Ovary (tissue), 9 donors: ENCODE results near the gene ANKUB1. TPM values are rescaled to one million over a fixed set of nuclear protein-coding genes. Genes with fewer than 3 reads are reported as not detected.

Experiments
- DNase-seq, 5 donors: peaks; one replicate each; pipeline ENCODE4 v3.0.0-alpha.2; 2019 to 2020
- H3K27ac ChIP-seq, 2 donors: fragments of 200-600 bp; one replicate each; pipeline versions ENCODE4 v1.5.1 to v1.8.0; 2019 to 2022
- H3K27me3 ChIP-seq: fragments of 200-600 bp; one replicate; pipeline ENCODE4 v1.8.0; 2022
- H3K36me3 ChIP-seq: fragments of 200-600 bp; sonication (generic); one replicate; pipeline ENCODE4 v1.5.1; 2019
- H3K4me1 ChIP-seq: one replicate; pipeline ENCODE4 v1.8.1; 2013; ENCODE audit warnings: mild to moderate bottlenecking, moderate library complexity; ENCODE audit not compliant: insufficient read depth
- H3K4me3 ChIP-seq: fragments of 200-600 bp; sonication (generic); one replicate; pipeline ENCODE4 v1.5.1; 2017
- H3K9me3 ChIP-seq, 2 donors: fragments of 200-600 bp in 1 of 2; sonication (generic) in 1 of 2; one replicate each; pipeline versions ENCODE4 v1.5.1 to v1.8.1; 2013 to 2019; ENCODE audit warnings: mild to moderate bottlenecking in 1 of 2, moderate library complexity in 1 of 2
- EP300 ChIP-seq: sonication (generic); formaldehyde crosslinking; IDR thresholded peaks from one replicate; pipeline ENCODE4 v1.6.1; 2017; ENCODE audit warnings: antibody characterized with exemption
- POLR2A ChIP-seq: fragments of 450-650 bp; IDR thresholded peaks from one replicate; pipeline ENCODE4 v1.6.1; 2017; ENCODE audit warnings: antibody characterized with exemption, mild to moderate bottlenecking, moderate library complexity
- WGBS, 3 donors: extraction: QIAGEN DNeasy Blood & Tissue Kit in 1 of 3; methylation state at CpG; one replicate each; pipeline versions ENCODE4 v1.1.5 to v1.1.7; 2013 to 2017; 5-methylcytosine and 5-hydroxymethylcytosine counted together
- intact Hi-C, 4 donors: fragments of 100-400 bp; cut with DNase I; formaldehyde crosslinking; loops; one replicate each; pipeline versions ENCODE4 v1.11.0 to v1.15.1; 2022 to 2023
- polyA plus RNA-seq, 2 donors: library from polyadenylated mRNA; stranded (reverse); fragments of 200-250 nt in 1 of 2; fragments of 350-450 nt in 1 of 2; fragmentation: Illumina TruSeq in 1 of 2; extraction: RNeasy Lipid Tissue Mini Kit (QIAGEN cat#74804) in 1 of 2; gene quantifications; one replicate each; pipeline ENCODE4 v1.2.3, GENCODE V29; 2013 to 2014
- total RNA-seq, 7 donors: library from RNA; depleted of rRNA in 2 of 7; stranded (reverse); fragments of >200 nt in 2 of 7; fragmentation: NEBNext Ultra II Directional in 3 of 7; extraction: Animal tissue kit (Norgen Biotek cat#: 25700) in 3 of 7; gene quantifications; one replicate each; pipeline versions ENCODE4 v1.1.0 to v1.2.4, GENCODE V29; 2016 to 2023
- TF ChIP-seq, protein P1 (sequence below), 3 donors: fragments of 450-650 bp in 2 of 3; fragments of 200-600 bp in 1 of 3; IDR thresholded peaks; one replicate each; pipeline versions ENCODE4 v1.5.1 to v1.8.0; 2016 to 2022; ENCODE audit warnings: antibody characterized with exemption in 3 of 3, mild to moderate bottlenecking in 1 of 3
- donor health status: DM: no; HTN: no; CAD: no; lungs with moderate emphysema.
- donor health status: DM: no; HTN: no; CAD: no.
- donor health status: Bipolar disorder and iron deficiency.
- donor health status: DM: yes; HTN: yes; CAD: no.
- donor health status: DM: no; HTN: no; CAD: no.
- donor health status: DM: yes; HTN: yes; CAD: no.

ANKUB1 gene
- total and polyA plus RNA-seq, 9 donors, result 0.10 to 3.8 (median 0.48) TPM; not detected in 4

DNA sequence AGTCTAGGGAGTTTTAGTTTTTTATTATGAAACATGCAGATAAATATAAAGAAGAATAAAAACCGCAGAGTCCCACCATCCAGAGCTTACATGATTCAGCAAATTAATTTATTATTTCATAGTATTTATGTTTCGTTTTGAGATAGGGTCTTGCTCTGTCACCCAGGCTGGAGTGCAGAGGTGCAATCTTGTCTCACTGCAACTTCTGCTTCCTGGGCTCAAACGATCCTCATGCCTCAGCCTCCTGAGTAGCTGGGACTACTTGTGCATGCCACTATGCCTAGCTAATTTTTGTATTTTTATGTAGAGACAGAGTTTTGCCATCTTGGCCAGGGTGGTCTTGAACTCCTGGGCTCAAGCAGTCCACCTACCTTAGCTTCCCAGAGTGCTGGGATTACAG lies 34.3 kb upstream of the ANKUB1 start:
- H3K36me3 ChIP-seq, result no peaks in the 10 kb centered on the region
- H3K9me3 ChIP-seq, result peaks cover 0 to 3% of the 10 kb centered on the region in 2 donors
- no peak overlapping the region for H3K4me3 ChIP-seq
- H3K4me1 ChIP-seq, result peaks cover 3% of the 10 kb centered on the region
- no peak for DNase-seq
- TF ChIP-seq POLR2A, result no peak
- TF ChIP-seq, protein P1, sequence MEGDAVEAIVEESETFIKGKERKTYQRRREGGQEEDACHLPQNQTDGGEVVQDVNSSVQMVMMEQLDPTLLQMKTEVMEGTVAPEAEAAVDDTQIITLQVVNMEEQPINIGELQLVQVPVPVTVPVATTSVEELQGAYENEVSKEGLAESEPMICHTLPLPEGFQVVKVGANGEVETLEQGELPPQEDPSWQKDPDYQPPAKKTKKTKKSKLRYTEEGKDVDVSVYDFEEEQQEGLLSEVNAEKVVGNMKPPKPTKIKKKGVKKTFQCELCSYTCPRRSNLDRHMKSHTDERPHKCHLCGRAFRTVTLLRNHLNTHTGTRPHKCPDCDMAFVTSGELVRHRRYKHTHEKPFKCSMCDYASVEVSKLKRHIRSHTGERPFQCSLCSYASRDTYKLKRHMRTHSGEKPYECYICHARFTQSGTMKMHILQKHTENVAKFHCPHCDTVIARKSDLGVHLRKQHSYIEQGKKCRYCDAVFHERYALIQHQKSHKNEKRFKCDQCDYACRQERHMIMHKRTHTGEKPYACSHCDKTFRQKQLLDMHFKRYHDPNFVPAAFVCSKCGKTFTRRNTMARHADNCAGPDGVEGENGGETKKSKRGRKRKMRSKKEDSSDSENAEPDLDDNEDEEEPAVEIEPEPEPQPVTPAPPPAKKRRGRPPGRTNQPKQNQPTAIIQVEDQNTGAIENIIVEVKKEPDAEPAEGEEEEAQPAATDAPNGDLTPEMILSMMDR (IDR thresholded peaks at IDR 0.05), result no peak
- TF ChIP-seq EP300, result no peak
- H3K27ac ChIP-seq, result no peak overlapping the region
- intact Hi-C loops, result no loop called here
- WGBS, 3 donors, result 60 to 76% (median 67%) methylated on average over 3 of the region's 3 CpGs
- no peaks in the 10 kb centered on the region for H3K27me3 ChIP-seq

DNA sequence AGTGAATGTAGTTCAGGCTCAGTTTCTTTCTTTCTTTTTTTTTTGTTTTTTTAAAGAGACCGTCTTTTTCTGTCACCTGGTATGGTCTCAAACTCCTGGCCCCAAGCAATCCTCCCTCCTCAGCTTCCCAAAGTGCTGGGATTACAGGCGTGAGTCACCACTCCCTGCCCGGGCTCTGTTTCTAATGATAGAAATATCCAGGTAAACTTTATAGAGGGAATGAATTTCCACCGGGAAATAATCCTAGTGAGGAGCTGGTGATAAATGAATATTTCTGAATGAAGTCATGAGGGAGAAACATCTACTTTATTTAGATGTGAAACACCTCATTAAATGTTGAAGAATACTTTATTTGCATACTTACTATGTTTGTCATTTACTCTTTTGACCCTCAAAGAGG lies 27.8 kb upstream of the ANKUB1 start:
- Histone ChIP-seq H3K27ac (no peak overlapping the region), H3K4me1 (peaks cover 3% of the 10 kb centered on the region), H3K4me3 (no peak overlapping the region), H3K9me3 (no peaks in the 10 kb centered on the region), H3K27me3 (no peaks in the 10 kb centered on the region), H3K36me3 (no peaks in the 10 kb centered on the region)
- TF ChIP-seq, protein P1 (IDR thresholded peaks at IDR 0.05), result no peak
- TF ChIP-seq EP300 (no peak), POLR2A (no peak)
- 21 to 31% (median 22%) methylated on average over 4 of the region's 4 CpGs for WGBS, 3 donors
- no peak for DNase-seq
- intact Hi-C loops, result no loop called here

DNA sequence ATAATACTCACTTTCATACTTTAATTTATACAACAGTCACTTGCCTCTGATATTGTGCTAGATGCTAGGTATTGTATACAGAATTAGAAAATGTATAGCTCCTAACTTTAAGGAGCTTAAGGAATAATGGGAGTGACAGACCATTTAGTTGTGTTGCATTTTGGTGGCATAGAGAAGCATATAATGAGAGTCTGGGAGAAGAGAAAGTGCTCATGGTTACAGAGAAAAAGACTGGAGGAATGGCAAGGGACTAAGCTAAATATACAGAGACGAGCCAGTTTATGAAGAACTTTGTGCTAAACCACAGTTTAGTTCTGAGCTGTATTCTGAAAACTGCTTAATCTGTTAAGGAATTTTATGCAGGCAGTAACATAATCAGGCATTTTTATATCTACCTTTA lies 27.1 kb upstream of the ANKUB1 start:
- H3K4me1 ChIP-seq, result peaks cover 5% of the 10 kb centered on the region
- H3K27me3 ChIP-seq, result no peaks in the 10 kb centered on the region
- H3K36me3 ChIP-seq, result no peaks in the 10 kb centered on the region
- H3K4me3 ChIP-seq, result no peak overlapping the region
- no peak overlapping the region for H3K27ac ChIP-seq
- intact Hi-C loops, result no loop called here
- TF ChIP-seq POLR2A, result no peak
- TF ChIP-seq EP300, result no peak
- TF ChIP-seq, protein P1 (IDR thresholded peaks at IDR 0.05), result no peak
- DNase-seq, result no peak
- no peaks in the 10 kb centered on the region for H3K9me3 ChIP-seq
- 55 to 69% (median 66%) methylated on average over 1 of the region's 1 CpG for WGBS, 3 donors

DNA sequence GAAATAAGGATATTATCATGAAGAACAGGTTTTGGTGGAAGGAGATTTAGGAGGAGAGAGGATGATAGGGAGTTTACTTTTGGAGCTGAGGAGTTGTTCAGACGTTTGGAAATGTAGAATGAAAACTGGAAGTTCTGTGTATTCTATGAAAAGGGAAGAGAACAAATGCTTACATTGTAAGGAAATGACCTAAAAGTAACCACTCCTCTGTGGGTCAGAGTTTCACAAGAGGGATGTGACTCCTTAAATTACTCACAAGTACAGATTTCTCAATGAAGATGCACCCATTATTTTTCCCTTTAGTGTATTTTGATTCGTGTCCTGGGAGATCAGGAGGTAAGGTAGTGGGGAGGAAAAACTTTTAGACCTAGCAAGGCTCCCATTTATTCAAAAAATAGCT lies 24.6 kb upstream of the ANKUB1 start:
- WGBS, 3 donors, result 49 to 64% (median 56%) methylated on average over 2 of the region's 2 CpGs
- Histone ChIP-seq H3K27ac (no peak overlapping the region), H3K27me3 (no peaks in the 10 kb centered on the region), H3K4me1 (peaks cover 7% of the 10 kb centered on the region), H3K4me3 (no peak overlapping the region), H3K9me3 (no peaks in the 10 kb centered on the region), H3K36me3 (no peaks in the 10 kb centered on the region)
- DNase-seq, result no peak
- intact Hi-C loops, result no loop called here
- TF ChIP-seq, protein P1 (IDR thresholded peaks at IDR 0.05), result no peak
- no peak for TF ChIP-seq EP300
- TF ChIP-seq POLR2A, result no peak

DNA sequence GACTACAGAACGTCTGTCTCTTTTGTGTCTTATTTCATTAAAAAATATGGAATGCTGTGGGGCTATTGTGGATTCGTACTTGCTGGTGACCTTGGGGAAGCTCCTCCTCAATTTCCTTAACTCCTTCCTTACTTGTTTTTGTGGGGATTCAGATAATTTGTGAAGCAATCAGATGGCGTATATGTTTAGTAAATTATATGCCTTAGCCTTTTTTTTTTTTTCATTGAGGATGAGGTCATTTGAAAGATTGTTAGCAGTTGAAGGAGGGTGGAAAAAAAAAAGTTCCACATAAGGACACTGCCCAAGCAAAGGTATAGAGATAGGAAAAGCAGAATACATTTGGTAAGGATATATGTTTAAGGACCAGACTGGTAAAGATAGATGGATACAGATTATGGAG lies 24.0 kb upstream of the ANKUB1 start:
- peaks cover 7% of the 10 kb centered on the region for H3K4me1 ChIP-seq
- no peaks in the 10 kb centered on the region for H3K36me3 ChIP-seq
- no peak for TF ChIP-seq EP300
- no peak for DNase-seq
- H3K27me3 ChIP-seq, result no peaks in the 10 kb centered on the region
- WGBS, 3 donors, result 26 to 36% (median 30%) methylated on average over 3 of the region's 3 CpGs
- H3K4me3 ChIP-seq, result no peak overlapping the region
- no peak overlapping the region for H3K27ac ChIP-seq
- intact Hi-C loops, result no loop called here
- no peaks in the 10 kb centered on the region for H3K9me3 ChIP-seq
